Ishikawa (cell line): ENCODE measurements around the gene KIR3DL1.
"Not testable (repeated sequence)": the region's sequence is repeated elsewhere in the genome, so short reads cannot be mapped to it uniquely, and the experiment has no call there.

Experiments used
- CEBPB ChIP-seq: IDR thresholded peaks from 2 replicates; pipeline ENCODE4 v1.6.1; 2012
- CREB1 ChIP-seq: IDR thresholded peaks from 2 replicates; pipeline ENCODE4 v1.6.1; 2012; ENCODE audit warnings: low read depth
- EGR1 ChIP-seq: IDR thresholded peaks from 2 replicates; pipeline ENCODE4 v1.6.1; 2012
- EP300 ChIP-seq: IDR thresholded peaks from 2 replicates; pipeline ENCODE4 v1.6.1; 2012; ENCODE audit warnings: borderline replicate concordance
- FOXM1 ChIP-seq: IDR thresholded peaks from 2 replicates; pipeline ENCODE4 v1.6.1; 2012; ENCODE audit warnings: low read depth, borderline replicate concordance
- NFIC ChIP-seq: IDR thresholded peaks from 2 replicates; pipeline ENCODE4 v1.6.1; 2012
- RAD21 ChIP-seq: IDR thresholded peaks from 2 replicates; pipeline ENCODE4 v1.6.1; 2012; ENCODE audit warnings: low read depth
- TAF1 ChIP-seq: IDR thresholded peaks from 2 replicates; pipeline ENCODE4 v1.6.1; 2012; ENCODE audit warnings: low read depth, mild to moderate bottlenecking
- TCF12 ChIP-seq: IDR thresholded peaks from 2 replicates; pipeline ENCODE4 v1.6.1; 2012; ENCODE audit warnings: low read depth
- TEAD4 ChIP-seq: IDR thresholded peaks from 2 replicates; pipeline ENCODE4 v1.6.1; 2012
- YY1 ChIP-seq: IDR thresholded peaks from 2 replicates; pipeline ENCODE4 v1.6.1; 2012; ENCODE audit warnings: low read depth
- ZBTB7A ChIP-seq: IDR thresholded peaks from 2 replicates; pipeline ENCODE4 v1.6.1; 2012; ENCODE audit warnings: low read depth
- TF ChIP-seq, protein P1 (sequence below): IDR thresholded peaks from 2 replicates; pipeline ENCODE4 v1.6.1; 2012; ENCODE audit warnings: low read depth, mild to moderate bottlenecking
- TF ChIP-seq, protein P2 (sequence below): IDR thresholded peaks from 2 replicates; pipeline ENCODE4 v1.6.1; 2012
- TF ChIP-seq, protein P3 (sequence below): IDR thresholded peaks from 2 replicates; pipeline ENCODE4 v1.6.1; 2012

KIR3DL1 gene

DNA sequence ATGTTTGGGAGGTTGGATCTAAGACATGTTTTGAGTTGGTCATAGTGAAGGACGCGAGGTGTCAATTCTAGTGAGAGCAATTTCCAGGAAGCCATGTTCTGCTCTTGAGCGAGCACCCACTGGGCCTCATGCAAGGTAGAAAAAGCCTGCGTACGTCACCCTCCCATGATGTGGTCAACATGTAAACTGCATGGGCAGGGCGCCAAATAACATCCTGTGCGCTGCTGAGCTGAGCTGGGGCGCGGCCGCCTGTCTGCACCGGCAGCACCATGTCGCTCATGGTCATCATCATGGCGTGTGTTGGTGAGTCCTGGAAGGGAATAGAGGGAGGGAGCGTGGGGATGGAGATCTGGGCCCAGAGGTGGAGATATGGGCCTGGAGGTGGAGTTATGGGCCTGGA lies 16.2 kb downstream of the KIR3DL1 start, which contains the start of gene KIR2DS4:
TSS of gene KIR2DS4 (plus strand) at position 181 of the 400 bp plus-strand sequence.
- TF ChIP-seq, protein P1, sequence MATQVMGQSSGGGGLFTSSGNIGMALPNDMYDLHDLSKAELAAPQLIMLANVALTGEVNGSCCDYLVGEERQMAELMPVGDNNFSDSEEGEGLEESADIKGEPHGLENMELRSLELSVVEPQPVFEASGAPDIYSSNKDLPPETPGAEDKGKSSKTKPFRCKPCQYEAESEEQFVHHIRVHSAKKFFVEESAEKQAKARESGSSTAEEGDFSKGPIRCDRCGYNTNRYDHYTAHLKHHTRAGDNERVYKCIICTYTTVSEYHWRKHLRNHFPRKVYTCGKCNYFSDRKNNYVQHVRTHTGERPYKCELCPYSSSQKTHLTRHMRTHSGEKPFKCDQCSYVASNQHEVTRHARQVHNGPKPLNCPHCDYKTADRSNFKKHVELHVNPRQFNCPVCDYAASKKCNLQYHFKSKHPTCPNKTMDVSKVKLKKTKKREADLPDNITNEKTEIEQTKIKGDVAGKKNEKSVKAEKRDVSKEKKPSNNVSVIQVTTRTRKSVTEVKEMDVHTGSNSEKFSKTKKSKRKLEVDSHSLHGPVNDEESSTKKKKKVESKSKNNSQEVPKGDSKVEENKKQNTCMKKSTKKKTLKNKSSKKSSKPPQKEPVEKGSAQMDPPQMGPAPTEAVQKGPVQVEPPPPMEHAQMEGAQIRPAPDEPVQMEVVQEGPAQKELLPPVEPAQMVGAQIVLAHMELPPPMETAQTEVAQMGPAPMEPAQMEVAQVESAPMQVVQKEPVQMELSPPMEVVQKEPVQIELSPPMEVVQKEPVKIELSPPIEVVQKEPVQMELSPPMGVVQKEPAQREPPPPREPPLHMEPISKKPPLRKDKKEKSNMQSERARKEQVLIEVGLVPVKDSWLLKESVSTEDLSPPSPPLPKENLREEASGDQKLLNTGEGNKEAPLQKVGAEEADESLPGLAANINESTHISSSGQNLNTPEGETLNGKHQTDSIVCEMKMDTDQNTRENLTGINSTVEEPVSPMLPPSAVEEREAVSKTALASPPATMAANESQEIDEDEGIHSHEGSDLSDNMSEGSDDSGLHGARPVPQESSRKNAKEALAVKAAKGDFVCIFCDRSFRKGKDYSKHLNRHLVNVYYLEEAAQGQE, result not testable (repeated sequence)
- not testable (repeated sequence) for TF ChIP-seq TEAD4, EGR1

DNA sequence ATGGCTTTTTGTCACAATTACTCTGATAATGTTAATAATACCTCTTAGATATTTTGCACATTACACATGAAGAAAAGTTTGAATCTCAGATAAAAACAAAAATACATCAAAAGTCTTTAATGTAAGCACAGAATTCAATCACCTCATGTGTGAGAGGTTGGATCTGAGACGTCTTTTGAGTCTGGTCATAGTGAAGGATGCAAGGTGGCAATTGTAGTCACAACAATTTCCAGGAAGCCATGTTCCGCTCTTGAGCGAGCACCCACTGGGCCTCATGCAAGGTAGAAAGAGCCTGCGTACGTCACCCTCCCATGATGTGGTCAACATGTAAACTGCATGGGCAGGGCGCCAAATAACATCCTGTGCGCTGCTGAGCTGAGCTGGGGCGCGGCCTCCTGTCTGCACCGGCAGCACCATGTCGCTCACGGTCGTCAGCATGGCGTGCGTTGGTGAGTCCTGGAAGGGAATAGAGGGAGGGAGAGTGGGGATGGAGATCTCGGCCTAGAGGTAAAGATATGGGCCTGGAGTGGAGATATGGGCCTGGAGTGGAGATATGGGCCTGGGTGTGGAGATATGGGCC lies 33.9 kb downstream of the KIR3DL1 start, which contains the start of gene KIR3DL2:
TSS of gene KIR3DL2 (plus strand) at position 383 of the 580 bp plus-strand sequence. CDS start at position 416, 33 bp downstream.
- TF ChIP-seq EGR1, TAF1: not testable (repeated sequence)
- TF ChIP-seq, protein P1, result not testable (repeated sequence)

DNA sequence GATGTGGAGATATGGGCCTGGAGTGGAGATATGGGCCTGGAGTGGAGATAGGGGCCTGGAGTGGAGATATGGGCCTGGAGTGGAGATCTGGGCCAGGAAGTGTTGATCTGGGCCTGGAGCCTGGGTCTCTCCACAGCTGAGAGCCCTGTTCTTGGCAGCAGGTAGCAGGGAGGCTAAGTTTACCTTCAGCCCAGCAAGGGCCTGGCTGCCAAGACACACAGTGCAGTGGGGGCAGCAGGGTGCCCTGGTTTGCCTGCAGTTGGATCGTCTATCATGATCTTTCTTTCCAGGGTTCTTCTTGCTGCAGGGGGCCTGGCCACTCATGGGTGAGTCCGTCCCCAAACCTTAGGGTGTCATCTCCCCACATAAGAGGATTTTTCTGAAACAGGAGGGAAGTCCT lies 34.7 kb downstream of the KIR3DL1 start:
- TF ChIP-seq TCF12 (no peak), TEAD4 (no peak)

DNA sequence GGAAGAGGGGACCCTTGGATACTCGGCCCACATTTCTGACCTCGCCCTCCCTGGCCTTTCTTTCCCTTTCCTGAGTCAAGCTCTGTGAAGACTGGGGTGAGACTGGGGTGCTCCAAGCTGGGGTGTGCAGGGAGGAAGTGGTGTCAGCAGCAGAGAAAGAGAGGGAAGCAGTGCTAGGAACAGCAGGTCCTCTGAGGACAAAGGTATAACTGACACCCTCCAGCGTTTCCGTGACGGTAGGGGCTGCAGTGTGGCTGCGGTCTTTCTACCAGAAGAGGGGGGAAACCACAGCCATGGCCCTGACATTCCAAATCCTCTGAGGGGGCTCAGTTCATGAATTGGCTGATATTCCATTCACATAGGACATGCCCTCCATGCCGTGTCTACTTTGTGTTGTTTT lies 35.1 kb downstream of the KIR3DL1 start:
- TF ChIP-seq TEAD4 (no peak), EP300 (no peak), TAF1 (no peak), CREB1 (no peak), EGR1 (no peak), FOXM1 (no peak), NFIC (no peak), YY1 (no peak), TCF12 (no peak), RAD21 (no peak), CEBPB (no peak), ZBTB7A (no peak)
- TF ChIP-seq, protein P2, sequence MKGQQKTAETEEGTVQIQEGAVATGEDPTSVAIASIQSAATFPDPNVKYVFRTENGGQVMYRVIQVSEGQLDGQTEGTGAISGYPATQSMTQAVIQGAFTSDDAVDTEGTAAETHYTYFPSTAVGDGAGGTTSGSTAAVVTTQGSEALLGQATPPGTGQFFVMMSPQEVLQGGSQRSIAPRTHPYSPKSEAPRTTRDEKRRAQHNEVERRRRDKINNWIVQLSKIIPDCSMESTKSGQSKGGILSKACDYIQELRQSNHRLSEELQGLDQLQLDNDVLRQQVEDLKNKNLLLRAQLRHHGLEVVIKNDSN, result no peak
- TF ChIP-seq, protein P3, sequence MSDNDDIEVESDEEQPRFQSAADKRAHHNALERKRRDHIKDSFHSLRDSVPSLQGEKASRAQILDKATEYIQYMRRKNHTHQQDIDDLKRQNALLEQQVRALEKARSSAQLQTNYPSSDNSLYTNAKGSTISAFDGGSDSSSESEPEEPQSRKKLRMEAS, result no peak
- TF ChIP-seq, protein P1, result no peak

DNA sequence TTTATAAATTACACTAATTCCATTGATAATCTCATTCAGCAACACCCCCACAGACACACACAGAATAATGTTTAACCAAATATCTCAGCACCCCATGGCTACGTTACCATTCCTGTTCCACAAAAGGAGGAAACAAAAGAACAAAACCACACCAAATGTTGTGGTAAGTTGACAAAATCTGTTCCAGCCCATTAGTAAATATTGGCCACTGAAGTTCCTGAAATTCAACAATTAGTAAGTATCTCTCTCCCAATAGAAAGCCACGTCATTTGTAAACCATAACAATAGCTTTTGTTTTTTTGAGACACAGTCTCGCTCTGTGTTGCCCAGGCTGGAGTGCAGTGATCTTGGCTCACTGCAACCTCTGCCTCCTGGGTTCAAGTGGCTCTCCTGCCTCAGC lies 55.4 kb downstream of the KIR3DL1 start:
- TF ChIP-seq, protein P3, result no peak
- TF ChIP-seq CEBPB, result no peak
- no peak for TF ChIP-seq RAD21
- TF ChIP-seq YY1, result no peak
- TF ChIP-seq FOXM1, result no peak
- TF ChIP-seq, protein P1, result no peak
- no peak for TF ChIP-seq CREB1
- no peak for TF ChIP-seq EP300
- no peak for TF ChIP-seq EGR1
- TF ChIP-seq ZBTB7A, result no peak
- no peak for TF ChIP-seq TAF1
- no peak for TF ChIP-seq NFIC
